GM23248 (cell line): ENCODE data around the gene FGGY. TPM values are rescaled to one million over a fixed set of nuclear protein-coding genes. Genes with fewer than 3 reads are reported as not detected.

Experiments
- DNase-seq: peaks from one replicate; pipeline ENCODE4 v3.0.0-alpha.2; 2015
- H2AFZ ChIP-seq: fragments of 200-600 bp; sonication (generic); 2 replicates; pipeline ENCODE4 v1.6.1; 2016; ENCODE audit warnings: antibody characterized with exemption
- H3F3A ChIP-seq: fragments of 200-600 bp; sonication (generic); 2 replicates; pipeline ENCODE4 v1.6.1; 2016; ENCODE audit warnings: mild to moderate bottlenecking, antibody characterized with exemption, mixed run types; ENCODE audit not compliant: insufficient read depth
- H3K27ac ChIP-seq: fragments of 200-600 bp; sonication (generic); 2 replicates; pipeline ENCODE4 v1.5.1; 2016; ENCODE audit warnings: mild to moderate bottlenecking
- H3K27me3 ChIP-seq: fragments of 200-600 bp; sonication (generic); replicated peaks from 2 replicates; pipeline ENCODE4 v1.6.1; 2016; ENCODE audit warnings: mild to moderate bottlenecking; ENCODE audit not compliant: insufficient read depth
- H3K36me3 ChIP-seq: fragments of 200-600 bp; sonication (generic); 2 replicates; pipeline ENCODE4 v1.6.1; 2016; ENCODE audit warnings: low read depth, mild to moderate bottlenecking
- H3K4me1 ChIP-seq: fragments of 200-600 bp; sonication (generic); 2 replicates; pipeline ENCODE4 v1.6.1; 2016; ENCODE audit warnings: mild to moderate bottlenecking; ENCODE audit not compliant: insufficient read depth
- H3K4me2 ChIP-seq: fragments of 200-600 bp; sonication (generic); one replicate; pipeline ENCODE4 v1.6.1; 2016; ENCODE audit warnings: mild to moderate bottlenecking; ENCODE audit not compliant: unreplicated experiment
- H3K4me3 ChIP-seq: fragments of 200-600 bp; sonication (generic); 2 replicates; pipeline ENCODE4 v1.5.1; 2016; ENCODE audit warnings: mild to moderate bottlenecking
- H3K79me2 ChIP-seq: fragments of 200-600 bp; sonication (generic); 2 replicates; pipeline ENCODE4 v1.6.1; 2016; ENCODE audit warnings: mild to moderate bottlenecking; ENCODE audit not compliant: insufficient read depth
- H3K9ac ChIP-seq: fragments of 200-600 bp; sonication (generic); 2 replicates; pipeline ENCODE4 v1.6.1; 2016; ENCODE audit warnings: mild to moderate bottlenecking
- H3K9me2 ChIP-seq: fragments of 200-600 bp; sonication (generic); 2 replicates; pipeline ENCODE4 v1.6.1; 2016; ENCODE audit warnings: mixed run types, mild to moderate bottlenecking, moderate library complexity; ENCODE audit not compliant: insufficient read depth
- H3K9me3 ChIP-seq: fragments of 200-600 bp; sonication (generic); one replicate; pipeline ENCODE4 v1.6.1; 2017; ENCODE audit warnings: low read depth
- H4K20me1 ChIP-seq: fragments of 200-600 bp; sonication (generic); 2 replicates; pipeline ENCODE4 v1.6.0; 2016; ENCODE audit not compliant: insufficient read depth
- EZH2 ChIP-seq: fragments of 200-600 bp; sonication (generic); IDR thresholded peaks from 2 replicates; pipeline ENCODE4 v1.6.1; 2018; ENCODE audit warnings: antibody characterized with exemption, mild to moderate bottlenecking; ENCODE audit not compliant: insufficient read depth, poor library complexity, severe bottlenecking
- EZH2phosphoT487 ChIP-seq: fragments of 200-600 bp; sonication (generic); IDR thresholded peaks from 2 replicates; pipeline ENCODE4 v1.6.1; 2018; ENCODE audit warnings: antibody characterized with exemption, moderate library complexity, mild to moderate bottlenecking, low read depth; ENCODE audit not compliant: insufficient read depth
- WGBS, 2 experiments: methylation state at CpG; one replicate each; pipeline ENCODE4 v1.1.6; 2015 to 2017; ENCODE audit warnings: low lambda C conversion rate in 2 of 2, low coverage in 1 of 2; ENCODE audit errors: missing lambda C conversion rate in 2 of 2; 5-methylcytosine and 5-hydroxymethylcytosine counted together
- in situ Hi-C: fragments of 300-500 bp; cut with MboI; formaldehyde crosslinking; loops from 2 replicates; pipeline ENCODE4 v1.15.0; 2020
- polyA plus RNA-seq: library from polyadenylated mRNA; unstranded; fragments of >200 nt; fragmentation: Nextera tagmentation; extraction: Ambion mirVana; gene quantifications from 2 replicates; pipeline ENCODE4 v1.2.1, GENCODE V29; 2016
- total RNA-seq: library from RNA; depleted of rRNA; stranded (reverse); fragments of >200 nt; shearing (Covaris generic); gene quantifications from 2 replicates; pipeline ENCODE4 v1.2.3, GENCODE V29; 2014

The FGGY gene
- total and polyA plus RNA-seq, 2 experiments from 2014 or later, result 12.8 to 16.9 TPM

DNA sequence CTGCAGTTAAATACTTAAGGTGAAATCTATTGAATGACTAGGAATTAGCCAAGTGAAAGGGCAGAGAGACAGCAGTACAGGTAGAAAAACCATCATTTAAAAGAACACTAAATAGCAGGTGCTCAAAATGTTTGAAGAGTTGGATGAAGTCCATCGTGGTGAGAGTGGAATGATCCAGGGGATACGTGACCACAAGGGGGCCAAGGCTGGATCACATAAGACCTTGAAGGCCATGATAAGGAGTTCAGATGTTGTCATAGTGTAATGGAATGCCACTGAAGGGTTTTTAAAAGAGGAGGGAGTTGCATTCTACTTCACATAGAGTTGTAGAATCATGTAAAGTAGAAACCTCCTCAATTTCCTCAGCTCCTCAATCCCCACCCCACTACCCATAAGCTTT lies 483.1 kb downstream of the FGGY start:
- TF ChIP-seq EZH2phosphoT487 (no peak), EZH2 (no peak)
- H3K27ac ChIP-seq, result no peak overlapping the region
- H3K9me3 ChIP-seq, result no peaks in the 10 kb centered on the region
- no peak overlapping the region for H3K4me2 ChIP-seq
- no peak for DNase-seq
- H2AFZ ChIP-seq, result no peak overlapping the region
- in situ Hi-C loops, result no loop called here
- H3K9me2 ChIP-seq, result no peaks in the 10 kb centered on the region
- H3K27me3 ChIP-seq, result no peaks in the 10 kb centered on the region
- H3K4me3 ChIP-seq, result no peak overlapping the region
- 55 to 56% methylated on average over 2 of the region's 2 CpGs for WGBS, 2 experiments
- no peaks in the 10 kb centered on the region for H3F3A ChIP-seq
- H3K79me2 ChIP-seq, result no peaks in the 10 kb centered on the region
- peaks cover 15% of the 10 kb centered on the region for H3K4me1 ChIP-seq
- no peaks in the 10 kb centered on the region for H4K20me1 ChIP-seq
- no peaks in the 10 kb centered on the region for H3K36me3 ChIP-seq
- H3K9ac ChIP-seq, result no peak overlapping the region

DNA sequence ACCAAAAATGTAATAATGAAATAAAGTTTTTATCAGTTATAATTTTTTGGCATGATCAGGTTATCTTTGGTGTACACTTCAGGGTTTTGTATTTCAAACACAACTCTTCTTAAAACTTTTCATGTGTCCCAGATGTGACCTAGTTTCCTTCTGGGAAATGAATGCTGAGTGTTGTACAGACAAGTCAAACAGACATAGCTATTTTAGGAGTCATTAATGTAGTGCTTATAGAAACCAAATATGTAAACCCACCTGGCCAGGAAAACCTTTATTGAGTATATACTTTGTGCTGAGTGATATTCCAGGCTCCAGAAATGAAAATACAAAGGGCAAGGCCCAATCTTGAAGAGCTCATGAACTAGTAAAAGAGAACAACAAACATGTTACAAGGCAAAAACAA lies 491.9 kb downstream of the FGGY start:
- no peaks in the 10 kb centered on the region for H4K20me1 ChIP-seq
- H3K4me1 ChIP-seq, result no peaks in the 10 kb centered on the region
- H3K79me2 ChIP-seq, result no peaks in the 10 kb centered on the region
- H2AFZ ChIP-seq, result no peak overlapping the region
- no peaks in the 10 kb centered on the region for H3F3A ChIP-seq
- no peaks in the 10 kb centered on the region for H3K9me3 ChIP-seq
- no peaks in the 10 kb centered on the region for H3K36me3 ChIP-seq
- H3K4me3 ChIP-seq, result no peak overlapping the region
- no peaks in the 10 kb centered on the region for H3K27me3 ChIP-seq
- no peaks in the 10 kb centered on the region for H3K9me2 ChIP-seq
- DNase-seq, result no peak
- no peak overlapping the region for H3K27ac ChIP-seq
- H3K9ac ChIP-seq, result no peak overlapping the region
- TF ChIP-seq EZH2, result no peak
- TF ChIP-seq EZH2phosphoT487, result no peak
- in situ Hi-C loops, result no loop called here
- no peak overlapping the region for H3K4me2 ChIP-seq

DNA sequence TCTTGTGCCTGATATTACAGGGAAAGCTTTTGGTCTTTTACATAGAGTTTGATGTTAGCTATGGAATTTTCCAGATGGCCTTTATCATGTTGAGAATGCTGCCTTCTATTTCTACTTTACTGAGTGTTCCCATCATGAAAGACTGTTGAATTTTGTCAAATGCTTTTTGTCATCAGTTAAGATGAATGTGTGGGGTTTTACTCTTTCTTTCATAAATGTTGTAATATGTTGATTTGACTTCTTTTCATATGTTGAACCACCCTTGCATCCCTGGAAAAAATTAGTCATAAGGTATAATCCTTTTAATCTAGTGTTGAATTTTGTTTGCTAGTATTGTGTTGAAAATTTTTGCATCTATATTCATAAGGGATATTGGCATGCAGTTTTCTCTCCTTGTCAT lies 501.7 kb downstream of the FGGY start:
- no peaks in the 10 kb centered on the region for H3F3A ChIP-seq
- no peaks in the 10 kb centered on the region for H3K36me3 ChIP-seq
- H4K20me1 ChIP-seq, result no peaks in the 10 kb centered on the region
- no peaks in the 10 kb centered on the region for H3K9me3 ChIP-seq
- no peak for TF ChIP-seq EZH2
- no peak overlapping the region for H3K4me3 ChIP-seq
- no peak overlapping the region for H3K9ac ChIP-seq
- H3K27ac ChIP-seq, result no peak overlapping the region
- no peaks in the 10 kb centered on the region for H3K9me2 ChIP-seq
- no peaks in the 10 kb centered on the region for H3K79me2 ChIP-seq
- no peak overlapping the region for H3K4me2 ChIP-seq
- no peaks in the 10 kb centered on the region for H3K4me1 ChIP-seq
- H3K27me3 ChIP-seq, result no peaks in the 10 kb centered on the region; the same call in 1 of the 2 replicates
- H2AFZ ChIP-seq, result no peak overlapping the region
- no peak for DNase-seq
- in situ Hi-C loops, result no loop called here

DNA sequence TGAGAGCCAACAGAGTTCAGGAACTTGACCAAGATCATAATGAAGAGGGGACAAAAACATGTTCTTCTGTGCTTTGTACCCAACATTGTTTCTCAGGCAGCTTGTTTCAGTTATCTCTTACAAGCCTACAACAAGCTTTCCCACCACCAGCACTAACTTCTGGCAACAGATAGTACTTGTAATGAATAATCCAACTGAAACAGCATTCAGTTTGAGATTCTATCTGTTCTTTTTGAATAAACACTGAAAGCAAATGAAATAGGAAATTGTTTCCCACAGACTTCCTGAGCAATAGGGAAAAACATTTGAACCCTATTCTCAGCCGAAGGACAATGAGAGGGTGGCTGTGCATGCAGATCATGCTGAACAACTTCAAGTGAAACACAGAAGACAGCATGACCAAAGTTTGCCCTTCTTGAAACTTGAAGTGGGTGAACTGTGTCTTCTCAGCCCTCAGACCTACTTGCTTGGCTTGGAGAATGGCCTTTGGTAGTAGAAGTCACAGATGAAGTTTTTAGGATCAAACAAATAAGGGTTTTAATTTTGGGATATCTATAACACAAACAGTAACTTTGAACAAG lies 506.7 kb downstream of the FGGY start:
- Histone ChIP-seq H3K27me3 (no peaks in the 10 kb centered on the region; the same call in 1 of the 2 replicates), H3K27ac (no peak overlapping the region), H2AFZ (no peak overlapping the region), H3K4me1 (no peaks in the 10 kb centered on the region), H3K79me2 (no peaks in the 10 kb centered on the region), H3F3A (no peaks in the 10 kb centered on the region), H3K9me3 (no peaks in the 10 kb centered on the region), H3K36me3 (no peaks in the 10 kb centered on the region), H4K20me1 (no peaks in the 10 kb centered on the region), H3K4me3 (no peak overlapping the region), H3K4me2 (no peak overlapping the region), H3K9me2 (no peaks in the 10 kb centered on the region), H3K9ac (no peak overlapping the region)
- in situ Hi-C loops, result no loop called here
- no peak for DNase-seq
- TF ChIP-seq EZH2phosphoT487, result no peak
- no peak for TF ChIP-seq EZH2
- 0 to 4% methylated on average over 1 of the region's 1 CpG for WGBS, 2 experiments

DNA sequence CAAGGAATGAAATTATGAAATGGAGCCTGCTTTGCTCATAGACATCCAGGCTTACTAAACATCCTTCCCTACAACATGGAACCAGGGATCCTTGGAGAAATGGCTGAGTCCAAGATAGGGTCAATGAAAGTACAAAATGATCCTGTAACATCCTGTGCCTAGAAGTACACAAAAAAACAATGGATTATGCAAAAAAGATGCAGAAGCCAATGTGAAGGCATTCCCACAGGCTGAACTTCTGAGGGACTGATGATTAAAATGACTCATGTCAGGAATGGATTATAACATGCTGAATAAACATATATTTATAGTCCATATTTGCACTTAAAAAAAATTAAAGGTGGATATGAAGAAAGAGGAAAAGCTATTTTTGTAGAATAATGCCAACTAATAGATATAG lies 507.4 kb downstream of the FGGY start:
- H3K27me3 ChIP-seq, result no peaks in the 10 kb centered on the region; the same call in 1 of the 2 replicates
- H3K4me1 ChIP-seq, result no peaks in the 10 kb centered on the region
- no peaks in the 10 kb centered on the region for H3K36me3 ChIP-seq
- H3K4me2 ChIP-seq, result no peak overlapping the region
- no peak for DNase-seq
- TF ChIP-seq EZH2phosphoT487 (no peak), EZH2 (no peak)
- H3K79me2 ChIP-seq, result no peaks in the 10 kb centered on the region
- H3F3A ChIP-seq, result no peaks in the 10 kb centered on the region
- no peaks in the 10 kb centered on the region for H4K20me1 ChIP-seq
- H2AFZ ChIP-seq, result no peak overlapping the region
- H3K4me3 ChIP-seq, result no peak overlapping the region
- H3K9me3 ChIP-seq, result no peaks in the 10 kb centered on the region
- no peaks in the 10 kb centered on the region for H3K9me2 ChIP-seq
- in situ Hi-C loops, result no loop called here
- no peak overlapping the region for H3K27ac ChIP-seq
- no peak overlapping the region for H3K9ac ChIP-seq
